Activated CD4-positive, alpha-beta T cell treated with anti-CD3 and anti-CD28 coated beads, Interleukin-2, amount 10 ng/mL, durations not matched to agents 24 days and 14 days (primary cell): ENCODE data around the gene VWDE. TPM values are rescaled to one million over a fixed set of nuclear protein-coding genes. Genes with fewer than 3 reads are reported as not detected.
A peak's percentile ranks its signal among the peaks of the same experiment; 100 is the strongest.

Experiments
- DNase-seq: peaks from one replicate; pipeline ENCODE4 v3.0.0; 2022
- H3K27ac Mint-ChIP-seq: one replicate; pipeline ENCODE4 v1.8.0; 2022; ENCODE audit warnings: mild to moderate bottlenecking, mixed read lengths
- H3K27me3 Mint-ChIP-seq: one replicate; pipeline ENCODE4 v1.8.0; 2022; ENCODE audit warnings: mixed read lengths
- H3K36me3 Mint-ChIP-seq: one replicate; pipeline ENCODE4 v1.8.0; 2022; ENCODE audit warnings: low read depth, mild to moderate bottlenecking, mixed read lengths
- H3K4me1 Mint-ChIP-seq: one replicate; pipeline ENCODE4 v1.8.0; 2021; ENCODE audit warnings: mixed read lengths
- H3K4me3 Mint-ChIP-seq: one replicate; pipeline ENCODE4 v1.8.0; 2022; ENCODE audit warnings: mild to moderate bottlenecking, moderate library complexity, mixed read lengths
- H3K9me3 Mint-ChIP-seq: one replicate; pipeline ENCODE4 v1.8.0; 2021; ENCODE audit warnings: mixed read lengths
- intact Hi-C: fragments of 100-400 bp; cut with micrococcal nuclease; formaldehyde crosslinking; loops from one replicate; pipeline ENCODE4 v1.15.1; 2023
- total RNA-seq: library from RNA; stranded (reverse); gene quantifications from 2 replicates; pipeline ENCODE4 v1.2.3, GENCODE V29; 2022

The VWDE gene
- total RNA-seq, 1 donor from 2014 or later, result 1.9 TPM

DNA sequence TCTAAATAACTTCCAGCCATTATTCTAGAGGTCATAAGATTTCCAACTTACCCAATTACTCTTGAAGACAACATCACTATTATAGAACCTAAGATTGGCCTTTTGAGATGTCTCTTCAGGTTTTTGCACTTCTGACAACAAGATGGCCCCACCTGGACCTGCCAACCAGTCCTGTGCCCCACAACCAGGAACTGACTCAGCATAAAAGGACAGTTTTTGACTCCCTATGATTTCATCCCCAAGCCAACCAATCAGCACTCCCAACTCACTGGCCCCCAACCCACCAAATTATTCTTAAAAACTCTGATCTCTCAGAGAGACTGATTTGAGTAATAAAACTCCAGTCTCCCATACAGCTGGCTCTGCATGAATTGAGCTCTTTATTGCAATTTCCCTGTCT lies 98.2 kb downstream of the VWDE start:
- Mint-ChIP-seq H3K36me3 (no peaks in the 10 kb centered on the region), H3K27me3 (peaks cover 4% of the 10 kb centered on the region), H3K4me1 (no peaks in the 10 kb centered on the region)

DNA sequence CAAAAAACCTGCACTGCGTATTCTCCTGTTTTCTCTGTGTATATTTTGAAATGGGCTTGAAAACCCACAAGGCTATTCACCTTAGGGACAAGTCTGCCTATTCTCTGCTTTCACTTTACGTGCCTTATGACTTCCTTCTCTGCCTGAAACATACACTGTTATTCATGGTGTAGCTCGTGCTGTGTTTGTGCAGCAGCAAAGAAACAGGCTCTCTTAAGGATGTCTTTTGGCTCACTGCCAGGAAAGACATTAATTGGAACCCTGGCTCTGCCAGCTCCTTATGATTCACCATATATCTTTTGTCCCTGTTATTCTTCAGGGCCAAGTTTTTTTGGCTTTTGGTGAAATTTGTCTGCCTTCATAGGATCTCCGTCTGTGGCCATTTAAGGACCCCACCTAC lies 100.2 kb downstream of the VWDE start:
- no peak for DNase-seq
- intact Hi-C loops, result no loop called here
- Mint-ChIP-seq H3K4me1 (no peaks in the 10 kb centered on the region), H3K27me3 (peaks cover 4% of the 10 kb centered on the region), H3K4me3 (no peak overlapping the region), H3K36me3 (no peaks in the 10 kb centered on the region), H3K9me3 (no peaks in the 10 kb centered on the region), H3K27ac (no peak overlapping the region)

More for the DNA sequence above, 98.2 kb downstream of the VWDE start:
- intact Hi-C loops, result no loop called here
- no peak for DNase-seq
- no peak overlapping the region for H3K4me3 Mint-ChIP-seq
- H3K27ac Mint-ChIP-seq, result no peak overlapping the region
- H3K9me3 Mint-ChIP-seq, result no peaks in the 10 kb centered on the region

DNA sequence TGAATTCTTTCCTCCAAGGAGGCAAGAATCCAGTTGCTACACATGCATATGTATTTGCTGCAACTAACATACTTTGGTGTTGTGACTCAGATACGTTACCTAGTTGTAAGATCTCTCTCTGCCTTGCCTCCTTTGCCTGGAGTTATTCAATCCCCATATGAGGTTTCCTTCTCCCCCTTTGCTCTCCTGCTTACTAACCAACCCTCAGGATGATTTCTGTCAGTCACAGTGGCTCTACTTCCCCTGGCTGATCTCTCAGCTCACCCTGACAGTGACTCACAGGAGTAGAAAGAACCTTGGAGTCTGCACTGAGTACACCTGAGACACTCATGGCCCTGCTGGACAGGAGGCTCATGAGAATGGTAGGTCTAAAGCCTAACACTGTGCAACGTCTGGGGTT lies 100.6 kb downstream of the VWDE start:
- H3K9me3 Mint-ChIP-seq, result no peaks in the 10 kb centered on the region
- H3K27me3 Mint-ChIP-seq, result peaks cover 4% of the 10 kb centered on the region
- H3K36me3 Mint-ChIP-seq, result no peaks in the 10 kb centered on the region
- DNase-seq, result no peak
- no peak overlapping the region for H3K27ac Mint-ChIP-seq
- no peaks in the 10 kb centered on the region for H3K4me1 Mint-ChIP-seq
- H3K4me3 Mint-ChIP-seq, result no peak overlapping the region
- intact Hi-C loops, result no loop called here

DNA sequence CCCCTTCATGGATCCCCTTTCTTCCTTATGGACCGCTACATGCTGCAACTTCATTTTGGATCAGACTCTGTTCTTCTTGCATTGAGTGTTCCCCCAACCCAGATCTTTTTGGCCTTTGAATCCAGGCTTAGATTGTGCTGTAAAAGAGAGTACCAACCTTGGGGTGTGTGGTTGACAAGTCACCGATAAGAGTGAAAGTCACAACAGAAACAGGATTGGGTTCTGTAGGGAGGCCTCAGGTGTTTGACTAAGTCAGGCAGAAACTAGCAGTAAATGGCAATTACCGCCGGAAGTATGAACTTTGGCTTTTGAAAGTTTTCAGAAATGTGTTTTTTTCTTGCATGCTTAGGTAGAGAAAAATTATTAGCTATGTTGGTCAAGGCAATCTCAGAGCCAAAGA lies 103.2 kb downstream of the VWDE start:
- Mint-ChIP-seq H3K9me3 (no peaks in the 10 kb centered on the region), H3K36me3 (no peaks in the 10 kb centered on the region), H3K27me3 (no peaks in the 10 kb centered on the region), H3K4me1 (peaks cover 2% of the 10 kb centered on the region), H3K4me3 (no peak overlapping the region), H3K27ac (no peak overlapping the region)
- no peak for DNase-seq
- intact Hi-C loops, result no loop called here

DNA sequence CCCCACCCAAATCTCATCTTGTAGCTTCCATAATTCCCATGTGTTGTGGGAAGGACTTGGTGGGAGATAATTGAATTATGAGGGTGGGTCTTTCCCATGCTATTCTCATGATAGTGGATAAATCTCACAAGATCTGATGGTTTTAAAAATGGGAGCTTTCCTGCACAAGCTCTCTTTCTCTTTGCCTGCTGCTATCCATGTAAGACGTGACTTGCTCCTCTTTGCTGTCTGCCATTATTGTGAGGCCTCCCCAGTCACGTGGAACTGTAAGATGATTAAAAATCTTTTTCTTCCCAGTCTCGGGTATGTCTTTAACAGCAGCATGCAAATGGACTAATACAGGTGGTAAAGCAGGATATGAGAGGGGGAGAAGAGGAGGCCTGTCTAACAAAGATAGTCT lies 104.3 kb downstream of the VWDE start:
- Mint-ChIP-seq H3K27me3 (no peaks in the 10 kb centered on the region), H3K4me3 (no peak overlapping the region), H3K36me3 (no peaks in the 10 kb centered on the region), H3K4me1 (peaks cover 2% of the 10 kb centered on the region), H3K9me3 (no peaks in the 10 kb centered on the region), H3K27ac (no peak overlapping the region)
- intact Hi-C loops, result no loop called here
- DNase-seq, result no peak

DNA sequence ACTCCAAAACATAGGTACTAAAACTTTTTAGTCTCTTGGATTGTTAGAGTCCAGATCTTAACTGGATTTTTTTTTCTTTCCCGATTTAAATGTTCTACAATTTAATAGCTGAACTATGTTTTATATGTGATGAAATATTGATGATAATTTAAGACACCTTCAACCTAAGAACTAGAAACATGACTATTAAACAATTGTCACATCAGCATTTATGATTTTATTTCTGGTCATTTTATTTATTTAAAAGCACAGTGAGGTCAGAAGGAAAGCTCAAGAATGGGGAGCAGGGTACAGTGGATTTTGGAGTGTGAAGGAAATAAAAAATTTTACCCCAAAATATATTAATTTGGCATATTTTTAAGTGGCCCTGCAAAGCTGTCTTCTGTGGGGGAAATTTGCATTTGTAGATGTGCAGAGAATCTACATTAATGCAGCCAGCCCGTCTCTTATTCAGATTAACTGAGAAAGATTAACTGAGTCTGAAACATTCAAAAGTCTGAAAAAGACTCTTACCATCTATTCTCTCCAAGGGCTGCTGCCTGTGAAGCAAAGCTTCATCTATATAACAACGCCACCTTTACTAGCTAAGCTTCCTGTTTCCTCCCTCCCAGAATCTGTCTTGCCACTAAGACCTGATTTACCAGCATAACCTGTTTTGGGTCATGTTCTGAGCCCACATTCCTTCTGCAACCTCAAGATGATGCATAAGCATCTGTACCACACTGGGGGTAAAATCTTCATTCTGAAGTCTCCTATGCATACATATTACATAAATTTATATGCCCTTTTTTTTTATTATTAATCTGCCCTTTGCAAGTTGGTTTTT lies 106.2 kb downstream of the VWDE start:
- intact Hi-C loops, result no loop called here
- Mint-ChIP-seq H3K4me1 (peaks cover 2% of the 10 kb centered on the region), H3K27ac (no peak overlapping the region), H3K4me3 (no peak overlapping the region), H3K9me3 (no peaks in the 10 kb centered on the region), H3K27me3 (no peaks in the 10 kb centered on the region), H3K36me3 (no peaks in the 10 kb centered on the region)
- DNase-seq, result no peak

DNA sequence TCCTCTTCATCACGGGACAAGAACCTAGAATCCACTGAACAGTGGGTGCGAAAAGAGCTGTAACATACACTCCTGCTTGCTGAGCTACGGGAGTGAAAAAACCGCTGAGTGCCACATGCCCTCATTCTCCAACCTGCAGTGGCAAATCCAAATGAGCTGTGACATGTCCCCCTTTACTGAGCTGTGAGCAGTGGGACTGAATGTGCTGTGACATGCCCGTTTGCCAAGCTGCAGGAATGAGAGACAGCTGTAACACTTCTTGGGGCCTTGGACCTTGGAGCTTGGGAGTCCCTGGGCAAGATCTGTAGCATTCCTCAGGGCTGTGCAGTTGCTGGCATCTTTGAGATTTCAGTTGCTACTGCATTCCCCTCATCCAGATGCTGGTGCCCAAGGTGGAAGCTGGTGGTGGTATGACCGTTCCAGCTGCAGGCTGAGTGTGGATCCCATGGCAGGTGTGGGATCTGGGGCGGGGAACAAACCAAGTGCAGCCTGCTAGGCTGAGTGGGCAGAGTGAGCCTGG lies 107.6 kb downstream of the VWDE start:
- DNase-seq, result no peak
- no peaks in the 10 kb centered on the region for H3K36me3 Mint-ChIP-seq
- no peak overlapping the region for H3K27ac Mint-ChIP-seq
- H3K9me3 Mint-ChIP-seq, result no peaks in the 10 kb centered on the region
- intact Hi-C loops, result no loop called here
- H3K4me1 Mint-ChIP-seq, result peaks cover 2% of the 10 kb centered on the region
- H3K4me3 Mint-ChIP-seq, result no peak overlapping the region
- H3K27me3 Mint-ChIP-seq, result no peaks in the 10 kb centered on the region

DNA sequence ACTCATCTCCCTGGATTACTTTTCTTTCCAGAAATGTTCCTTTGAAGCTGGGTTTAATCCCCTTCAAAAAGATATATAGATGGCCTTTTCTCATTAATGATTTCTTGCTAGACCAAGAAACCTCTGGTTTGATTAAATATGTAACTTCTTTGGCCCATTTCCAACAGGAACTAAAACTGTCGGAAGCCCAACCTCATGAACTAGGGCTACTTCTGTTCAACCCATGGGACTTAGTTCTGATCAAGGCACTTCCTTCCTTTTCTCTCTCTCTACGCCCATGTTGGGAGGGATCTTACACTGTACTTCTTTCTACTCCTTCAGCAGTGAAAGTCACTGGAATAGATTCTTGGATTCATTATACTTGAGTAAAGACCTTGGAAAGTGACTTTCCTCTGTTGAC lies 109.0 kb downstream of the VWDE start:
- DNase-seq, result no peak
- no peak overlapping the region for H3K4me3 Mint-ChIP-seq
- H3K9me3 Mint-ChIP-seq, result no peaks in the 10 kb centered on the region
- peaks cover 2% of the 10 kb centered on the region for H3K4me1 Mint-ChIP-seq
- intact Hi-C loops, result no loop called here
- no peaks in the 10 kb centered on the region for H3K27me3 Mint-ChIP-seq
- no peak overlapping the region for H3K27ac Mint-ChIP-seq
- H3K36me3 Mint-ChIP-seq, result no peaks in the 10 kb centered on the region

DNA sequence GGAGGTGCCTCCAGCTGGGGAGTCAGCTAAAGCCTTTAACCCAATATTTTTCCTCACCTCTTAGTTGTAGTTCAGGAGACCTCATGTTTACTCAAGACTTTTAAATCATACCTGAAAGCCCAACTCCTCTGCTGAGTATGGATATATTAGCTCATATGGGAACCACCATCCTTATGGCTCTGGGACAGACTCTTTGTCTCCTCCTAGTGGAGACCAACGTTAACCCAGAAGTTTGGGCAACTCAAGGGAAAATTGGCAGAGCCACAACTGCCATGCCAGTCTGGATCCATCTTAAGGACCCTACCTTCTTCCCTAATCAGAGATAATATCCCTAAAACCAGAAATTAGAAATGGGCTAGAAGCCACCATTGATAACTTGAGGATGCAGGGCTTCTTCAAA lies 111.8 kb downstream of the VWDE start:
- Mint-ChIP-seq H3K4me3 (no peak overlapping the region), H3K36me3 (no peaks in the 10 kb centered on the region), H3K27me3 (no peaks in the 10 kb centered on the region), H3K9me3 (no peaks in the 10 kb centered on the region), H3K4me1 (no peaks in the 10 kb centered on the region), H3K27ac (no peak overlapping the region)
- intact Hi-C loops, result no loop called here
- peak; percentile 74 for DNase-seq

DNA sequence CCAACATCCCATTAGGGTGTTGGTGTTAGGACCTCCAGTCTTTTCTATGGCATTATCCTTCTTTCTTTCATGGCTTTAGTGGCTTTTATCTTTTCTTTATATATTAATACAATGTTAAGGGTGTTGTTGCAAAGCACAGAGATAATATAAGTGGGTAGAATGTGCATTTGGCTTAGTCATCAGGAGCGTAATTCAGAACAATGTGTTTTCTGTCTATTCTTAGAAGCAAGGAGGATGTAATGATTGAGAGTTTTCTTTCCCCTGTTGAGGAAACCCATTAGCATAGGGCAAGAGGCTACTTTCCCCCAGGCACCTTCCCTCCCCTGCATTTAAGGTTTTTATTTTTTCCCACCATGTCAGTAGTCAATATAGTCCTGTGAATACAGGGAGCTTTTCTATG lies 112.9 kb downstream of the VWDE start:
- intact Hi-C loops, result no loop called here
- H3K27me3 Mint-ChIP-seq, result no peaks in the 10 kb centered on the region
- no peak overlapping the region for H3K4me3 Mint-ChIP-seq
- H3K4me1 Mint-ChIP-seq, result no peaks in the 10 kb centered on the region
- H3K36me3 Mint-ChIP-seq, result no peaks in the 10 kb centered on the region
- H3K9me3 Mint-ChIP-seq, result no peaks in the 10 kb centered on the region
- no peak for DNase-seq
- no peak overlapping the region for H3K27ac Mint-ChIP-seq

DNA sequence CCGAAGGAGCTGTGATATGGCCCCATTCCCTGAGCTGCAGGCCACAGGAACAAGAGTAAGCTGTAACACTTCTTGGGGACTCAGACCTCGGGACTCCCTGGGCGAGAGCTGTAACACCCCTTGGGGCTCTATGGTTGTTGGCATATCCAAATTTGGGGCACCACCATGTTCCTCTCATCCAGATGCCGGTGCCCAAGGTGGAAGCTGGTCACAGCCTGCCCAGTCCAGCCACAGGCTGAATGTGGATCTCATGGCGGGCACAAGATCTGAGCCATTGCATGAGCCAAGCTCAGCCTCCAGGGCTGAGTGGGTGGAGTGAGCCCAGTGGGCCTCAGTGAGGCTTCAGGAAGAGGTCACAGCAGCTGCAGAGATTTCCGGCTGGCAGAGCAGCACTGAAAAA lies 113.7 kb downstream of the VWDE start:
- Mint-ChIP-seq H3K27me3 (no peaks in the 10 kb centered on the region), H3K4me1 (no peaks in the 10 kb centered on the region), H3K27ac (no peak overlapping the region), H3K9me3 (no peaks in the 10 kb centered on the region), H3K36me3 (no peaks in the 10 kb centered on the region), H3K4me3 (no peak overlapping the region)
- DNase-seq, result no peak
- intact Hi-C loops, result no loop called here

DNA sequence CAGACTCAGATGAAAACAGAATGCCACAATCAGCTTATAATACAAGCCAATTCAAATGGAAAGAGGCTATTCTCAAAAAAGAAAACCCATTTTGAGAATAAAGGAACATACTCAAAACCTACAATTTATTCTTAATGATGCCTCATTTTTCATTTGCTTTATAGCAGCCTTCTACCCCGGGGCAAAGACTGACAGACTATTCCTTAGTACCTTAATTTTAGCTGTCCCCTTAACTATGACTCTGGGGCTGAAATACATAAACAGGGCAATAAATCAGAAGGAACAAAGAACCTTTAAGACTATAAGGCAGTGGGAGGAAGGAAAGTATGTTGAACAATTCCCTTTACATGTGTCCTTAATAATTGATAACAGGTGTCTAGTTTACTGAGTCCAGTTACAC lies 115.8 kb downstream of the VWDE start:
- intact Hi-C loops, result no loop called here
- DNase-seq, result no peak
- H3K4me1 Mint-ChIP-seq, result no peaks in the 10 kb centered on the region
- no peak overlapping the region for H3K4me3 Mint-ChIP-seq
- no peaks in the 10 kb centered on the region for H3K36me3 Mint-ChIP-seq
- H3K27me3 Mint-ChIP-seq, result peaks cover 5% of the 10 kb centered on the region
- no peaks in the 10 kb centered on the region for H3K9me3 Mint-ChIP-seq
- H3K27ac Mint-ChIP-seq, result no peak overlapping the region

DNA sequence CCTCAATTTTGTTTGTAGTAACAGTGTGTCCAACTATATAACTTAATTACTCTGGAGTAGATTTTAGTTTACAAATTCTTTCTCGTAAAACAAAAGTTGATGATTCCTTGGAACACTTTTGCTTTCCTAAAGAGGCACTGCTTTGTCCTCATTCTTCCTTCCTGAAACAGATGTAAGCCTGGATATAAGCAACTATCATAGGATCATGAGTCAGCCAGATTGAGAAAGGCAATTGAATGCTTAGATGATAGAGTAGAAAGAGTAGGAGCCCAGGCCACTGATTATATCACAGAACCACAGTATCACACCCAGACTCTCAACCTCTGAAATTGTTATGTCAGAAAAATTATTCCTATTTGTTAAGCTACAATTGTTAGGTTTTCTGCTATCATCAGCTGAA lies 122.6 kb downstream of the VWDE start:
- H3K4me3 Mint-ChIP-seq, result no peak overlapping the region

More for the DNA sequence above, 122.6 kb downstream of the VWDE start:
- Mint-ChIP-seq H3K36me3 (no peaks in the 10 kb centered on the region), H3K27ac (no peak overlapping the region), H3K4me1 (no peaks in the 10 kb centered on the region), H3K9me3 (no peaks in the 10 kb centered on the region), H3K27me3 (peaks cover 11% of the 10 kb centered on the region)
- DNase-seq, result no peak
- intact Hi-C loops, result no loop called here
